Stomach (tissue), 4 donors: ENCODE data around the gene SLC30A5.

Experiments used
- CTCF ChIP-seq, 7 experiments: fragments of 450-650 bp in 4 of 7; fragments of 200-600 bp in 3 of 7; sonication (generic) in 3 of 7; IDR thresholded peaks; one replicate each; pipeline ENCODE4 v1.5.1; 2016 to 2019; ENCODE audit warnings: antibody characterized with exemption in 7 of 7, control low read depth in 2 of 7, mild to moderate bottlenecking in 1 of 7
- EP300 ChIP-seq: sonication (generic); formaldehyde crosslinking; IDR thresholded peaks from one replicate; pipeline ENCODE4 v1.6.1; 2017; ENCODE audit warnings: antibody characterized with exemption
- POLR2A ChIP-seq, 4 donors: fragments of 450-650 bp; IDR thresholded peaks; one replicate each; pipeline ENCODE4 v1.6.1; 2016; ENCODE audit warnings: antibody characterized with exemption in 4 of 4, control low read depth in 2 of 4, mild to moderate bottlenecking in 1 of 4, moderate library complexity in 1 of 4
- POLR2AphosphoS5 ChIP-seq, 3 donors: sonication (generic); formaldehyde crosslinking; IDR thresholded peaks; one replicate each; pipeline ENCODE4 v1.6.1; 2016; ENCODE audit warnings: antibody characterized with exemption in 3 of 3

- no peak for TF ChIP-seq CTCF (IDR thresholded peaks at IDR 0.05)
- no peak for TF ChIP-seq POLR2A (IDR thresholded peaks at IDR 0.05)
- TF ChIP-seq POLR2AphosphoS5 (IDR thresholded peaks at IDR 0.05): no peak
- TF ChIP-seq EP300: no peak
Observed at GRCh38 chr5:69170969-69171368, 77.2 kb downstream of the SLC30A5 start.
